Uterus (tissue), 2 donors: ENCODE data around the gene IL17RD.

Experiments
- POLR2A ChIP-seq, 2 donors: fragments of 450-650 bp; IDR thresholded peaks; one replicate each; pipeline ENCODE4 v1.6.1; 2016; ENCODE audit warnings: antibody characterized with exemption in 2 of 2, mild to moderate bottlenecking in 1 of 2, moderate library complexity in 1 of 2
- TF ChIP-seq, protein P1 (sequence below), 4 experiments: fragments of 200-600 bp in 2 of 4; fragments of 450-650 bp in 2 of 4; sonication (generic) in 2 of 4; IDR thresholded peaks; one replicate each; pipeline ENCODE4 v1.5.1; 2016 to 2019; ENCODE audit warnings: antibody characterized with exemption in 4 of 4, mild to moderate bottlenecking in 2 of 4, moderate library complexity in 1 of 4

DNA sequence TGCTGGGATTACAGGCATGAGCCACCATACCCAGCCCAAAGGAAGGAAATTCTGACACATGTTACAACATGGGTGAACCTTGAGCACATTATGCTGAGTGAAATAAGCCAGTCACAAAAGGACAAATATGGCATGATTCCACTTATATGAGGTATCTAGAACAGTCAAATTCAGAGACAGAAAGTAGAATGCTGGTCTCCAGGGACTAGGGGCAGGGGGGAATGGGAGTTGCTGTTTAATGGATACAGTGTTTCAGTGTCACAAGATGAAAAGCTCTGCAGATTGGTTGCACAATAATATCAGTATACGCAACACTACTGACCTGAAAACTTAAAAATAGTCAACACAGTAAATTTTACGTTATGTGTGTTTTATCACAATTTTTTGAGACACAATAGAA lies 100.6 kb downstream of the IL17RD start:
- TF ChIP-seq, protein P1, sequence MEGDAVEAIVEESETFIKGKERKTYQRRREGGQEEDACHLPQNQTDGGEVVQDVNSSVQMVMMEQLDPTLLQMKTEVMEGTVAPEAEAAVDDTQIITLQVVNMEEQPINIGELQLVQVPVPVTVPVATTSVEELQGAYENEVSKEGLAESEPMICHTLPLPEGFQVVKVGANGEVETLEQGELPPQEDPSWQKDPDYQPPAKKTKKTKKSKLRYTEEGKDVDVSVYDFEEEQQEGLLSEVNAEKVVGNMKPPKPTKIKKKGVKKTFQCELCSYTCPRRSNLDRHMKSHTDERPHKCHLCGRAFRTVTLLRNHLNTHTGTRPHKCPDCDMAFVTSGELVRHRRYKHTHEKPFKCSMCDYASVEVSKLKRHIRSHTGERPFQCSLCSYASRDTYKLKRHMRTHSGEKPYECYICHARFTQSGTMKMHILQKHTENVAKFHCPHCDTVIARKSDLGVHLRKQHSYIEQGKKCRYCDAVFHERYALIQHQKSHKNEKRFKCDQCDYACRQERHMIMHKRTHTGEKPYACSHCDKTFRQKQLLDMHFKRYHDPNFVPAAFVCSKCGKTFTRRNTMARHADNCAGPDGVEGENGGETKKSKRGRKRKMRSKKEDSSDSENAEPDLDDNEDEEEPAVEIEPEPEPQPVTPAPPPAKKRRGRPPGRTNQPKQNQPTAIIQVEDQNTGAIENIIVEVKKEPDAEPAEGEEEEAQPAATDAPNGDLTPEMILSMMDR (IDR thresholded peaks at IDR 0.05) = no peak
- TF ChIP-seq POLR2A (IDR thresholded peaks at IDR 0.05) = no peak
